ENCODE results near the gene PLEKHA6.

GRCh38 chr1:204216880-204217647 is 142.7 kb downstream of the PLEKHA6 start:
- TF ChIP-seq CTCF (IDR thresholded peaks at IDR 0.05; ENCODE audit: insufficient read depth, low read length), result no peak
- TF ChIP-seq POLR2AphosphoS5 (IDR thresholded peaks at IDR 0.05; ENCODE audit: low read depth), result no peak
